Fibroblast of lung (primary cell): ENCODE data around the gene PIK3R1. TPM values are rescaled to one million over a fixed set of nuclear protein-coding genes. Genes with fewer than 3 reads are reported as not detected.

ENCODE experiments used
- DNase-seq, 2 donors: peaks; one replicate each; pipeline versions ENCODE4 v3.0.0 to v3.0.0-alpha.2; 2010; ENCODE audit warnings: low read depth in 2 of 2
- H2AFZ ChIP-seq: 2 replicates; pipeline ENCODE4 v1.5.1; 2012; ENCODE audit warnings: low read length, control low read depth, inconsistent platforms
- H3K27ac ChIP-seq: 2 replicates; pipeline ENCODE4 v1.5.1; 2011; ENCODE audit warnings: low read length, control low read depth; ENCODE audit not compliant: insufficient read depth
- H3K27me3 ChIP-seq: 2 replicates; pipeline ENCODE4 v1.5.1; 2011; ENCODE audit warnings: mild to moderate bottlenecking, low read length; ENCODE audit not compliant: control insufficient read depth, insufficient read depth
- H3K36me3 ChIP-seq: 2 replicates; pipeline ENCODE4 v1.5.1; 2011; ENCODE audit warnings: low read length; ENCODE audit not compliant: control insufficient read depth, insufficient read depth
- H3K4me1 ChIP-seq: 2 replicates; pipeline ENCODE4 v1.5.1; 2011; ENCODE audit warnings: low read length; ENCODE audit not compliant: control insufficient read depth, insufficient read depth; ENCODE audit errors: extremely low read depth
- H3K4me2 ChIP-seq: 2 replicates; pipeline ENCODE4 v1.5.1; 2011; ENCODE audit warnings: low read length, control low read depth; ENCODE audit not compliant: insufficient read depth; ENCODE audit errors: extremely low read depth
- H3K4me3 ChIP-seq, 4 experiments: fragments of 200-600 bp in 1 of 4; sonication (generic) in 1 of 4; replicated peaks in 1 of 4; 2 replicates each; pipeline ENCODE4 v1.5.1; 2011 to 2016; ENCODE audit warnings: low read length in 4 of 4, low read depth in 3 of 4, mild to moderate bottlenecking in 3 of 4, control low read depth in 2 of 4, inconsistent platforms in 1 of 4, mixed read lengths in 1 of 4; ENCODE audit not compliant: insufficient read depth in 1 of 4; ENCODE audit errors: control extremely low read depth in 1 of 4
- H3K79me2 ChIP-seq: 2 replicates; pipeline ENCODE4 v1.5.1; 2012; ENCODE audit warnings: mild to moderate bottlenecking, low read length, inconsistent platforms; ENCODE audit not compliant: control insufficient read depth, insufficient read depth
- H3K9ac ChIP-seq: 2 replicates; pipeline ENCODE4 v1.5.1; 2011; ENCODE audit warnings: mild to moderate bottlenecking, low read length, control low read depth; ENCODE audit not compliant: insufficient read depth
- H3K9me3 ChIP-seq: 2 replicates; pipeline ENCODE4 v1.5.1; 2012; ENCODE audit warnings: low read depth, low read length; ENCODE audit not compliant: control insufficient read depth, insufficient read depth
- H4K20me1 ChIP-seq: 2 replicates; pipeline ENCODE4 v1.5.1; 2011; ENCODE audit warnings: low read length; ENCODE audit not compliant: control insufficient read depth, insufficient read depth; ENCODE audit errors: extremely low read depth
- CTCF ChIP-seq, 2 donors: IDR thresholded peaks in 1 of 2; conservative IDR thresholded peaks in 1 of 2; 1 replicate in 1 of 2; 2 replicates in 1 of 2; pipeline ENCODE4 v1.5.1; 2011 to 2012; ENCODE audit warnings: low read length in 2 of 2, control low read depth in 1 of 2, inconsistent platforms in 1 of 2, low read depth in 1 of 2, mild to moderate bottlenecking in 1 of 2
- EZH2 ChIP-seq: IDR thresholded peaks from 2 replicates; pipeline ENCODE4 v1.5.1; 2012; ENCODE audit warnings: low read length, control low read depth, mild to moderate bottlenecking; ENCODE audit errors: missing control alignments
- polyA plus RNA-seq, 2 donors: library from polyadenylated mRNA; depleted of rRNA in 1 of 2; stranded (reverse) in 1 of 2; unstranded in 1 of 2; fragments of >200 nt; gene quantifications; 2 replicates each; pipeline ENCODE4 v1.2.1, GENCODE V29; 2011 to 2012; ENCODE audit warnings: missing spikeins in 1 of 2
- total RNA-seq: library from RNA; depleted of rRNA; stranded (reverse); fragments of >200 nt; gene quantifications from 2 replicates; pipeline ENCODE4 v1.2.1, GENCODE V29; 2014

The PIK3R1 gene
- total and polyA plus RNA-seq, 2 donors (not counting 1 experiment from before 2014, with no cell fraction given): 17.7 to 36.3 TPM

GRCh38 chr5:68299105-68299504 is 83.5 kb downstream of the PIK3R1 start:
- Histone ChIP-seq H2AFZ (no peak overlapping the region), H3K4me3 (no peak overlapping the region), H3K27me3 (no peaks in the 10 kb centered on the region), H3K27ac (no peak overlapping the region), H3K36me3 (peaks cover 13% of the 10 kb centered on the region), H3K9me3 (no peaks in the 10 kb centered on the region), H4K20me1 (no peaks in the 10 kb centered on the region), H3K79me2 (no peaks in the 10 kb centered on the region), H3K9ac (no peak overlapping the region), H3K4me2 (no peak overlapping the region), H3K4me1 (peaks cover 3% of the 10 kb centered on the region)
- TF ChIP-seq EZH2 (no peak), CTCF (conservative IDR thresholded peaks at IDR 0.05 in 1 of 2, IDR thresholded peaks at IDR 0.05 in 1 of 2; ENCODE audit: low read depth in 1 of 2, low read length in 2 of 2) (no peak)
- no peak for DNase-seq

- H3K4me2 ChIP-seq: no peak overlapping the region
- no peaks in the 10 kb centered on the region for H4K20me1 ChIP-seq
- no peaks in the 10 kb centered on the region for H3K79me2 ChIP-seq
- TF ChIP-seq EZH2: no peak
- TF ChIP-seq CTCF (conservative IDR thresholded peaks at IDR 0.05 in 1 of 2, IDR thresholded peaks at IDR 0.05 in 1 of 2; ENCODE audit: low read depth in 1 of 2, low read length in 2 of 2): no peak
- no peak overlapping the region for H3K4me3 ChIP-seq
- no peak overlapping the region for H3K27ac ChIP-seq
- H3K4me1 ChIP-seq: peaks cover 3% of the 10 kb centered on the region
- H3K36me3 ChIP-seq: peaks cover 13% of the 10 kb centered on the region
- H3K9me3 ChIP-seq: no peaks in the 10 kb centered on the region
- H3K27me3 ChIP-seq: no peaks in the 10 kb centered on the region
- H3K9ac ChIP-seq: no peak overlapping the region
- no peak for DNase-seq
- H2AFZ ChIP-seq: no peak overlapping the region
Measured at GRCh38 chr5:68299575-68299974, 84.0 kb downstream of the PIK3R1 start.

GRCh38 chr5:68303038-68303738 is 87.6 kb downstream of the PIK3R1 start:
- peak in 1 of 2 donors; percentile 73 for DNase-seq
- no peaks in the 10 kb centered on the region for H3K27me3 ChIP-seq

More at GRCh38 chr5:68303038-68303738, 87.6 kb downstream of the PIK3R1 start:
- Histone ChIP-seq H3K4me3 (no peak overlapping the region), H3K4me2 (no peak overlapping the region), H4K20me1 (no peaks in the 10 kb centered on the region), H3K9me3 (no peaks in the 10 kb centered on the region), H3K27ac (no peak overlapping the region), H3K4me1 (peaks cover 3% of the 10 kb centered on the region), H3K79me2 (no peaks in the 10 kb centered on the region), H3K36me3 (peaks cover 1% of the 10 kb centered on the region), H3K9ac (no peak overlapping the region), H2AFZ (no peak overlapping the region)
- no peak for TF ChIP-seq EZH2
- TF ChIP-seq CTCF (conservative IDR thresholded peaks at IDR 0.05 in 1 of 2, IDR thresholded peaks at IDR 0.05 in 1 of 2; ENCODE audit: low read depth in 1 of 2, low read length in 2 of 2): no peak
